ENCODE measurements around the gene NKX1-1.

Gene NKX1-1

GRCh38 chr4:1447676-1448588 is 41.7 kb upstream of the NKX1-1 start:
- Histone ChIP-seq H2BK120ac (ENCODE audit: low read depth, low read length) (no peak overlapping the region), H2AK5ac (ENCODE audit: low read length, severe bottlenecking) (no peak overlapping the region), H3K4me3 (ENCODE audit: insufficient read depth in 1 of 2, low read depth in 1 of 2, low read length in 2 of 2) (no peak overlapping the region), H4K91ac (ENCODE audit: low read length) (no peak overlapping the region), H3K14ac (ENCODE audit: low read length in 2 of 2) (no peak overlapping the region), H3K9ac (ENCODE audit: low read length) (no peak overlapping the region), H3K79me1 (replicated peaks; ENCODE audit: low read length, poor library complexity, severe bottlenecking) (no peaks in the 10 kb centered on the region), H3K18ac (ENCODE audit: low read depth in 1 of 2, low read length in 2 of 2) (no peak overlapping the region), H3K9me3 (ENCODE audit: control insufficient read depth, low read length) (peaks cover 5% of the 10 kb centered on the region), H3K4me1 (ENCODE audit: control insufficient read depth, insufficient read depth, low read depth, low read length) (no peaks in the 10 kb centered on the region), H3K27me3 (ENCODE audit: control insufficient read depth in 1 of 2, insufficient read depth in 1 of 2, low read length in 2 of 2) (peaks cover 0 to 19% of the 10 kb centered on the region in 2 experiments), H3K27ac (ENCODE audit: low read length, poor library complexity, severe bottlenecking) (no peak overlapping the region), H3K4ac (ENCODE audit: low read depth in 1 of 2, low read length in 2 of 2) (no peak overlapping the region), H2AFZ (ENCODE audit: low read depth, low read length) (no peak overlapping the region), H3K36me3 (ENCODE audit: control insufficient read depth in 1 of 2, insufficient read depth in 2 of 2, low read depth in 1 of 2, low read length in 2 of 2) (no peaks in the 10 kb centered on the region), H2BK12ac (ENCODE audit: low read length in 2 of 2) (no peak overlapping the region), H3K4me2 (ENCODE audit: low read length, poor library complexity, severe bottlenecking) (no peak overlapping the region), H4K8ac (ENCODE audit: low read length) (no peak overlapping the region), H2BK15ac (ENCODE audit: low read depth, poor library complexity, severe bottlenecking) (no peak overlapping the region), H3K23ac (ENCODE audit: low read length in 2 of 2) (no peak overlapping the region), H2BK5ac (ENCODE audit: low read depth, low read length, poor library complexity, severe bottlenecking) (no peak overlapping the region)
- no peak for DNase-seq
- 76% methylated on average over 18 of the region's 18 CpGs for WGBS

GRCh38 chr4:1446502-1447386 is 40.5 kb upstream of the NKX1-1 start:
- no peak overlapping the region for H3K4me2 ChIP-seq (ENCODE audit: low read length, poor library complexity, severe bottlenecking)
- no peak overlapping the region for H2BK12ac ChIP-seq (ENCODE audit: low read length in 2 of 2)
- H3K27ac ChIP-seq (ENCODE audit: low read length, poor library complexity, severe bottlenecking): no peak overlapping the region
- no peaks in the 10 kb centered on the region for H3K9me3 ChIP-seq (ENCODE audit: control insufficient read depth, low read length)
- no peak overlapping the region for H3K4me3 ChIP-seq (ENCODE audit: insufficient read depth in 1 of 2, low read depth in 1 of 2, low read length in 2 of 2)
- H2AK5ac ChIP-seq (ENCODE audit: low read length, severe bottlenecking): no peak overlapping the region
- no peak overlapping the region for H3K4ac ChIP-seq (ENCODE audit: low read depth in 1 of 2, low read length in 2 of 2)
- peaks cover 0 to 19% of the 10 kb centered on the region in 2 experiments for H3K27me3 ChIP-seq (ENCODE audit: control insufficient read depth in 1 of 2, insufficient read depth in 1 of 2, low read length in 2 of 2)
- H2BK5ac ChIP-seq (ENCODE audit: low read depth, low read length, poor library complexity, severe bottlenecking): no peak overlapping the region
- no peaks in the 10 kb centered on the region for H3K36me3 ChIP-seq (ENCODE audit: control insufficient read depth in 1 of 2, insufficient read depth in 2 of 2, low read depth in 1 of 2, low read length in 2 of 2)
- no peak overlapping the region for H3K23ac ChIP-seq (ENCODE audit: low read length in 2 of 2)
- WGBS: 89% methylated on average over 19 of the region's 22 CpGs
- H3K4me1 ChIP-seq (ENCODE audit: control insufficient read depth, insufficient read depth, low read depth, low read length): no peaks in the 10 kb centered on the region
- no peak overlapping the region for H4K8ac ChIP-seq (ENCODE audit: low read length)
- no peaks in the 10 kb centered on the region for H3K79me1 ChIP-seq (replicated peaks; ENCODE audit: low read length, poor library complexity, severe bottlenecking)
- no peak overlapping the region for H3K9ac ChIP-seq (ENCODE audit: low read length)
- H4K91ac ChIP-seq (ENCODE audit: low read length): no peak overlapping the region
- no peak overlapping the region for H2AFZ ChIP-seq (ENCODE audit: low read depth, low read length)
- H2BK15ac ChIP-seq (ENCODE audit: low read depth, poor library complexity, severe bottlenecking): no peak overlapping the region
- DNase-seq: no peak
- no peak overlapping the region for H3K14ac ChIP-seq (ENCODE audit: low read length in 2 of 2)
- no peak overlapping the region for H2BK120ac ChIP-seq (ENCODE audit: low read depth, low read length)
- H3K18ac ChIP-seq (ENCODE audit: low read depth in 1 of 2, low read length in 2 of 2): no peak overlapping the region

- H4K91ac ChIP-seq (ENCODE audit: low read length): no peak overlapping the region
- H3K4me3 ChIP-seq (ENCODE audit: insufficient read depth in 1 of 2, low read depth in 1 of 2, low read length in 2 of 2): no peak overlapping the region
- H3K36me3 ChIP-seq (ENCODE audit: control insufficient read depth in 1 of 2, insufficient read depth in 2 of 2, low read depth in 1 of 2, low read length in 2 of 2): no peaks in the 10 kb centered on the region
- H3K79me1 ChIP-seq (replicated peaks; ENCODE audit: low read length, poor library complexity, severe bottlenecking): no peaks in the 10 kb centered on the region
- peaks cover 0 to 19% of the 10 kb centered on the region in 2 experiments for H3K27me3 ChIP-seq (ENCODE audit: control insufficient read depth in 1 of 2, insufficient read depth in 1 of 2, low read length in 2 of 2)
- DNase-seq: no peak
- no peak overlapping the region for H2AK5ac ChIP-seq (ENCODE audit: low read length, severe bottlenecking)
- no peak overlapping the region for H3K4ac ChIP-seq (ENCODE audit: low read depth in 1 of 2, low read length in 2 of 2)
- no peak overlapping the region for H2BK12ac ChIP-seq (ENCODE audit: low read length in 2 of 2)
- no peak overlapping the region for H2AFZ ChIP-seq (ENCODE audit: low read depth, low read length)
- no peak overlapping the region for H2BK120ac ChIP-seq (ENCODE audit: low read depth, low read length)
- H3K14ac ChIP-seq (ENCODE audit: low read length in 2 of 2): no peak overlapping the region
- no peaks in the 10 kb centered on the region for H3K9me3 ChIP-seq (ENCODE audit: control insufficient read depth, low read length)
- no peaks in the 10 kb centered on the region for H3K4me1 ChIP-seq (ENCODE audit: control insufficient read depth, insufficient read depth, low read depth, low read length)
- WGBS: 88% methylated on average over 21 of the region's 21 CpGs
- H3K18ac ChIP-seq (ENCODE audit: low read depth in 1 of 2, low read length in 2 of 2): no peak overlapping the region
- H3K4me2 ChIP-seq (ENCODE audit: low read length, poor library complexity, severe bottlenecking): no peak overlapping the region
- H2BK15ac ChIP-seq (ENCODE audit: low read depth, poor library complexity, severe bottlenecking): no peak overlapping the region
- H3K23ac ChIP-seq (ENCODE audit: low read length in 2 of 2): no peak overlapping the region
- H4K8ac ChIP-seq (ENCODE audit: low read length): no peak overlapping the region
- no peak overlapping the region for H3K27ac ChIP-seq (ENCODE audit: low read length, poor library complexity, severe bottlenecking)
- H3K9ac ChIP-seq (ENCODE audit: low read length): no peak overlapping the region
- H2BK5ac ChIP-seq (ENCODE audit: low read depth, low read length, poor library complexity, severe bottlenecking): no peak overlapping the region
Observed at GRCh38 chr4:1445716-1446445, 39.6 kb upstream of the NKX1-1 start.

All from mesenchymal stem cell (in vitro differentiated cells and primary cell).